IMR-90 (cell line): ENCODE results near the gene NR1H4. TPM values are rescaled to one million over a fixed set of nuclear protein-coding genes. Genes with fewer than 3 reads are reported as not detected.

Source experiments
- ATAC-seq: fragments of 200-7000 bp; cut with Tn5 transposase; 2 replicates; pipeline ENCODE4 v1.9.1; 2020; ENCODE audit warnings: low read depth, mild to moderate bottlenecking, moderate library complexity
- BruUV-seq: library from RNA; stranded (reverse); fragments of 400-500 nt; replicated peaks from 2 replicates; lab custom pipeline; 2021; lab: Mats Ljungman, UMichigan
- CTCF ChIA-PET: fragments of 300-600 bp; formaldehyde crosslinking; extraction: SDS; loops from one replicate; lab custom pipeline; 2021; ENCODE audit warnings: antibody characterized with exemption; lab: Yijun Ruan, JAX
- POLR2A ChIA-PET: fragments of 300-600 bp; sonication (Branson Sonifier 250); formaldehyde crosslinking; loops from one replicate; lab custom pipeline; 2022; ENCODE audit warnings: antibody characterized with exemption; ENCODE audit not compliant: unreplicated experiment; lab: Charles Lee
- DNase-seq: peaks from one replicate; pipeline ENCODE4 v3.0.0; 2013
- H2AFZ ChIP-seq: replicated peaks from 2 replicates; pipeline ENCODE3; 2013; ENCODE audit warnings: low read length, mild to moderate bottlenecking; ENCODE audit not compliant: poor library complexity
- H2AK5ac ChIP-seq: 2 replicates; pipeline ENCODE4 v1.6.1; 2013; ENCODE audit warnings: low read depth, low read length, inconsistent platforms
- H2AK9ac ChIP-seq: replicated peaks from 2 replicates; pipeline ENCODE3; 2013; ENCODE audit warnings: mild to moderate bottlenecking, low read depth, low read length, moderate library complexity; ENCODE audit not compliant: poor library complexity
- H2BK120ac ChIP-seq: 2 replicates; pipeline ENCODE4 v1.6.1; 2013; ENCODE audit warnings: low read depth, low read length, inconsistent platforms
- H2BK15ac ChIP-seq: 3 replicates; pipeline ENCODE4 v1.6.1; 2013; ENCODE audit warnings: low read depth, low read length, inconsistent platforms
- H2BK20ac ChIP-seq: 2 replicates; pipeline ENCODE4 v1.6.1; 2013; ENCODE audit warnings: low read depth, mild to moderate bottlenecking, inconsistent platforms, low read length, moderate library complexity
- H2BK5ac ChIP-seq: 2 replicates; pipeline ENCODE4 v1.6.1; 2013; ENCODE audit warnings: mild to moderate bottlenecking, low read depth, low read length, inconsistent platforms; ENCODE audit not compliant: poor library complexity, severe bottlenecking
- H3K14ac ChIP-seq: replicated peaks from 2 replicates; pipeline ENCODE4 v1.6.1; 2013; ENCODE audit warnings: low read depth, low read length, inconsistent platforms
- H3K18ac ChIP-seq: 2 replicates; pipeline ENCODE4 v1.6.1; 2013; ENCODE audit warnings: low read depth, low read length, control low read depth
- H3K23ac ChIP-seq: 2 replicates; pipeline ENCODE4 v1.6.1; 2013; ENCODE audit warnings: low read depth, low read length, inconsistent platforms
- H3K27ac ChIP-seq: 2 replicates; pipeline ENCODE4 v1.5.1; 2013; ENCODE audit warnings: mild to moderate bottlenecking, control low read depth, low read length; ENCODE audit not compliant: insufficient read depth
- H3K27me3 ChIP-seq: 2 replicates; pipeline ENCODE4 v1.6.1; 2013; ENCODE audit warnings: low read length; ENCODE audit not compliant: control insufficient read depth, insufficient read depth
- H3K36me3 ChIP-seq: 2 replicates; pipeline ENCODE4 v1.6.1; 2013; ENCODE audit warnings: low read length, mixed read lengths; ENCODE audit not compliant: control insufficient read depth, insufficient read depth
- H3K4ac ChIP-seq: 2 replicates; pipeline ENCODE4 v1.6.1; 2013; ENCODE audit warnings: low read depth, low read length, inconsistent platforms
- H3K4me1 ChIP-seq: 2 replicates; pipeline ENCODE4 v1.6.1; 2013; ENCODE audit warnings: low read length, mixed read lengths; ENCODE audit not compliant: control insufficient read depth, insufficient read depth
- H3K4me2 ChIP-seq: 2 replicates; pipeline ENCODE4 v1.6.1; 2013; ENCODE audit warnings: low read depth, mild to moderate bottlenecking, control low read depth, low read length, moderate library complexity
- H3K4me3 ChIP-seq: 2 replicates; pipeline ENCODE4 v1.5.1; 2013; ENCODE audit warnings: low read depth, mild to moderate bottlenecking, control low read depth, low read length, moderate library complexity; ENCODE audit not compliant: insufficient read depth
- H3K56ac ChIP-seq: 2 replicates; pipeline ENCODE4 v1.6.1; 2013; ENCODE audit warnings: low read length, inconsistent platforms; ENCODE audit not compliant: insufficient read depth; ENCODE audit errors: extremely low read depth
- H3K79me1 ChIP-seq, 2 experiments: 2 replicates each; pipeline ENCODE4 v1.6.1; 2013; ENCODE audit warnings: low read length in 2 of 2, inconsistent platforms in 1 of 2, low read depth in 1 of 2
- H3K9ac ChIP-seq: 2 replicates; pipeline ENCODE4 v1.6.1; 2013; ENCODE audit warnings: low read depth, low read length, control low read depth
- H3K9me1 ChIP-seq: 2 replicates; pipeline ENCODE4 v1.6.1; 2013; ENCODE audit warnings: low read length, inconsistent platforms; ENCODE audit not compliant: insufficient read depth
- H3K9me3 ChIP-seq: 2 replicates; pipeline ENCODE4 v1.6.1; 2013; ENCODE audit warnings: low read length; ENCODE audit not compliant: control insufficient read depth, insufficient read depth
- H4K20me1 ChIP-seq: 2 replicates; pipeline ENCODE4 v1.6.1; 2013; ENCODE audit warnings: low read length, inconsistent platforms; ENCODE audit not compliant: insufficient read depth
- H4K5ac ChIP-seq: 2 replicates; pipeline ENCODE4 v1.6.1; 2013; ENCODE audit warnings: mild to moderate bottlenecking, low read depth, low read length, control low read depth
- H4K8ac ChIP-seq, 2 experiments: 2 replicates each; pipeline ENCODE4 v1.6.1; 2013; ENCODE audit warnings: low read depth in 2 of 2, low read length in 2 of 2, control low read depth in 1 of 2, inconsistent platforms in 1 of 2
- H4K91ac ChIP-seq: 2 replicates; pipeline ENCODE4 v1.6.1; 2013; ENCODE audit warnings: low read depth, low read length, inconsistent platforms; ENCODE audit not compliant: insufficient read depth
- MAFK ChIP-seq: IDR thresholded peaks from 2 replicates; pipeline ENCODE4 v1.6.1; 2012; ENCODE audit warnings: low read depth, low read length, improper control_type of control experiment
- MXI1 ChIP-seq: IDR thresholded peaks from 2 replicates; pipeline ENCODE4 v1.6.1; 2012; ENCODE audit warnings: low read depth, mild to moderate bottlenecking, low read length, moderate library complexity, borderline replicate concordance
- WGBS, 2 experiments: methylation state at CpG; one replicate each; pipeline versions ENCODE4 v1.1.5 to v1.1.7; 2013; ENCODE audit warnings: missing lambda C conversion rate in 2 of 2; ENCODE audit not compliant: insufficient read length in 1 of 2; ENCODE audit errors: extremely low coverage in 2 of 2; 5-methylcytosine and 5-hydroxymethylcytosine counted together
- dilution Hi-C: fragments of 300-500 bp; cut with HindIII; formaldehyde crosslinking; loops from one replicate; pipeline ENCODE4 v1.14.3; 2018; ENCODE audit warnings: low sequenced_read_pairs; ENCODE audit not compliant: unreplicated experiment
- in situ Hi-C: fragments of 300-500 bp; cut with MboI; formaldehyde crosslinking; loops from 3 replicates; pipeline ENCODE4 v1.14.3; 2019; ENCODE audit warnings: low sequenced_read_pairs, inconsistent platforms, mixed read lengths
- intact Hi-C: fragments of 100-400 bp; cut with micrococcal nuclease; formaldehyde crosslinking; loops from 2 replicates; pipeline ENCODE4 v1.10.0; 2022
- polyA plus RNA-seq, 3 experiments: library from polyadenylated mRNA; depleted of rRNA; stranded (reverse); fragments of >200 nt; gene quantifications; 2 replicates each; pipeline ENCODE4 v1.2.3, GENCODE V29; 2012; ENCODE audit warnings: low replicate concordance in 1 of 3
- total RNA-seq: library from RNA; depleted of rRNA; stranded (reverse); fragments of >200 nt; gene quantifications from 2 replicates; pipeline ENCODE4 v1.2.3, GENCODE V29; 2012

NR1H4 gene
- total and polyA plus RNA-seq, 2 of the 4 experiments (the other 2 are of a cell fraction): not detected

- H2AK9ac ChIP-seq: peak overlapping the region; percentile 39
- peak overlapping the region; percentile 50 for H2BK5ac ChIP-seq
- no peak overlapping the region for H3K18ac ChIP-seq
- no peaks in the 10 kb centered on the region for H3K27me3 ChIP-seq
- dilution Hi-C loops: no loop called here
- H2AFZ ChIP-seq: peak overlapping the region; percentile 98
- H3K4me1 ChIP-seq: peaks cover 2% of the 10 kb centered on the region; the same call in 1 of the 2 replicates
- H3K9ac ChIP-seq: peak overlapping the region; percentile 68
- H4K8ac ChIP-seq: no peak overlapping the region
- peak overlapping the region; percentile 16; the same call in 1 of the 2 replicates for H3K56ac ChIP-seq
- H3K4ac ChIP-seq: no peak overlapping the region; the same call in 1 of the 2 replicates
- no peaks in the 10 kb centered on the region for H3K9me1 ChIP-seq
- H3K4me3 ChIP-seq: peak overlapping the region; percentile 85
- H4K91ac ChIP-seq: no peak overlapping the region
- peak; percentile 12 for ATAC-seq
- H4K5ac ChIP-seq: peak overlapping the region; percentile 60; the same call in 1 of the 2 replicates
- no peak overlapping the region for H2BK20ac ChIP-seq
- H4K20me1 ChIP-seq: peaks cover 2% of the 10 kb centered on the region; the same call in 1 of the 2 replicates
- H3K23ac ChIP-seq: peak overlapping the region; percentile 55; the same call in 1 of the 2 replicates
- TSS peak; percentile 38 for BruUV-seq
- H3K4me2 ChIP-seq: peak overlapping the region; percentile 100
- CTCF ChIA-PET: interaction anchor here (1.8 kb wide), 1 partner anchor 19 kb away, joined by 4 read pairs; no protein-coding TSS in a partner anchor
- TF ChIP-seq MXI1: 0 out of 2 replicates have a peak, but pooled peaks have one; percentile 26
- no peak for TF ChIP-seq MAFK
- intact Hi-C loops: loop anchor here (5.0 kb wide), 1 partner anchor 158 kb away; no protein-coding TSS in a partner anchor
- no CpG with 5 or more reads among the region's 15 CpGs for WGBS, 2 experiments
- H3K9me3 ChIP-seq: no peaks in the 10 kb centered on the region
- in situ Hi-C loops: no loop called here
- peaks cover 18 to 21% of the 10 kb centered on the region in 2 experiments for H3K79me1 ChIP-seq
- no peak for DNase-seq
- peak overlapping the region; percentile 5; the same call in 1 of the 2 replicates for H2BK120ac ChIP-seq
- peak overlapping the region; percentile 51; the same call in 1 of the 2 replicates for H3K27ac ChIP-seq
- POLR2A ChIA-PET: no interaction called here
- H2BK15ac ChIP-seq: no peak overlapping the region
- no peak overlapping the region for H3K14ac ChIP-seq
- H3K36me3 ChIP-seq: no peaks in the 10 kb centered on the region
- H2AK5ac ChIP-seq: no peak overlapping the region
Measured at GRCh38 chr12:100574187-100575074, 100.8 kb downstream of the NR1H4 start.
